Nucleus accumbens (tissue), 56 donors: ENCODE measurements around the gene CREG2.
A peak's percentile ranks its signal among the peaks of the same experiment; 100 is the strongest.

Source experiments
- DNase-seq, 56 donors: peaks; one replicate each; lab custom pipeline; 2025; lab: John Stamatoyannopoulos, UW

The CREG2 gene

GRCh38 chr2:101310834-101311695 is 76.2 kb downstream of the CREG2 start:
- DNase-seq = no peak

- DNase-seq = no peak
Measured at GRCh38 chr2:101310090-101310833, 77.0 kb downstream of the CREG2 start.

GRCh38 chr2:101308432-101309210 is 78.7 kb downstream of the CREG2 start, which contains the start of gene RNF149:
Gene RNF149 (minus strand): TSS chr2:101308701. CDS start chr2:101308588, 113 bp downstream.
- peak in 55 of 56 donors; percentile 48 to 93 (median 83) for DNase-seq

GRCh38 chr2:101307950-101308431 is 79.3 kb downstream of the CREG2 start:
- DNase-seq = peak in 3 of 56 donors; percentile 19 to 33 (median 30)

GRCh38 chr2:101307503-101307902 is 79.8 kb downstream of the CREG2 start:
- DNase-seq = no peak

DNA sequence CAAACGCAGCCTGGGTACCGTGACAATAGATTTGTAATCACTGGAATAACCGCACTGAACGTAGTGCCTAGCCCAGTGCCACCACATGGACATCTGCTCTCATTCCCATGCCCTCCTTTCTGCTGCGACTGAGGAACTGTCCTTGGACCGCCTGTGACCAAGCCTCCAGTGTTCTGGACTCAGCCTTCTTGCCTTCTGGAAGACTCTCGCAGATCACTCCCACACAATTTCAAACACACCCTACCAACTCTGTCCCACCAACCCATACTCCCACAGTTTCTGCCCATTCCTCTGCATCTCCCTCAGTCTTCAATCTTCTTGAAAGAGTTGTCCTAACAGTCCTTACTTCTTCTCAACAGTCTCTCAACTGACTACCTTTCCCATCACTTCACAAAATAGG is 80.9 kb downstream of the CREG2 start:
- DNase-seq = no peak

GRCh38 chr2:101305492-101306078 is 81.7 kb downstream of the CREG2 start:
- no peak for DNase-seq

GRCh38 chr2:101305035-101305434 is 82.3 kb downstream of the CREG2 start:
- no peak for DNase-seq

GRCh38 chr2:101303688-101304087 is 83.6 kb downstream of the CREG2 start:
- DNase-seq = no peak

DNA sequence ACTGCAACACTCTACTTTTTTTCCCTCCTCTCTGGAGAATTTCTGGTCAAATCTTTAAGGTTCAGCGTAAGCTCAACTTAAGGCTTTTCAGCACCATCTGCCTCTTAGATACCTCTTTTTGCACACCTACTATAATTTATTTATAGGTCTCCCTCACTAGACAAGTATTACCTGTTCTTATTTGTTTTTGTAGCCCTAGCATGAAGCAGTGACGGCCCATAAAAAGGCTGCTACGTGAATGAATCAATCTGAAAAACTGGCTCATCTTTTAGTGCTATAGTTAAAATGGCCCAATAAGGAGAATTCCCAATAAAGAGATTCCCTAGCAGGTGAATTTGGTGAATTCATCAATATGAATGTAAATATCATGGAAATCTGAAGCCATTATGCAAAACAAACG is 85.3 kb downstream of the CREG2 start:
- no peak for DNase-seq

DNA sequence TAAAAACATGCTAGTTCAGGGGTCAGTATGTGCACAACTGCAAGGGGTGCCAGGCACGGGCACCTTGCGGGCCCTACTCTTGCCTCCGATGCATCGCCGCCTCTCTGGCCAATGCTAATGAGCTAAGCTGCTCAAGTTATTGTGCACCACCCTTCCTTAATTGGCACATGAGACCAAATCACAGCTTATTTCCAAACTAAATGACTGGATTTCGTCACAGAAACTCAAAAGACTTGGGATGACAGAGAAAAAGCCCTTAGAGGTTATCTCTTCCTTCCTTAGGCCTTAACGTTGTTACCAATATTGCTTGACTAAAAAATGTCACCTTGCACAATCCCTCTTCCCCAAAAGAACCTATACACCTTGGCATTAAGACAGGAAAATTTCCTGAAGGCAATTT is 86.5 kb downstream of the CREG2 start:
- no peak for DNase-seq

DNA sequence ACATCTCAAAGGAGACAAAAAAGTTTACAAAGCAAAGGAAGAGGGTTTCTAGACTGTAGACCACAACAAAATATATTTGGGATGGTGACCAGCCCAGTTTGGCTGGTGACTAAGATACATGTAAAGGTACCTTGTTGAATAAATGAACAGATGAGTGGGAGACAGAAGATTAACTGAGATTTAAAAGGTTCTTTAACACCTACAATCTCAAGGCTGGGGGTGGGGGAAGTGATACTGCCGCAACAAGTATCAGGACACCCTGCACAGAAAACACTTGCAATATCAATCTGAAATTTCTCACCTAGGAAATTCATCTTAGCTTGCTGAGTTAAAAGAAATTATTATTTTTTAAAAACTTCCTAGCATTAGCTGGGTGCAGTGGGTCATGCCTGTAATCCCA is 87.1 kb downstream of the CREG2 start:
- peak in 6 of 56 donors; percentile 2 to 58 (median 14) for DNase-seq

DNA sequence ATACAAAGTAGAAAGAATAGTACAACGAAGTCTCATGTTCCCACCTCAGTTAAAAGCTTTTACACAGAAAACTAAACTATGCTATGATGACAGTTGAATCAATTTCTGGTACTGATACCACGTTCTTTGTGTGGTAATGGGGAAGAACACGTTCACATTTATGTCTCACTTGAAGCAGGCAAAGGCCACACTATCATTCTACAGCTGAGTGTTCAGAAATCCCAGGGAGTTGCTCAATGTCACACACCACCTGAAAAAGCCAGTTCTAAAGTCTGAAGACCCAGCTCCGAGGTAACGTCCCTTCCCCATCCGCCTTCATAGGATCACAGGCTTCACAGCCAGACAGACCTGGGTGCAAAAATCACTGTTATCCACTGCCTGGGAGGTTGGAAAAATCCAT is 87.7 kb downstream of the CREG2 start:
- no peak for DNase-seq

DNA sequence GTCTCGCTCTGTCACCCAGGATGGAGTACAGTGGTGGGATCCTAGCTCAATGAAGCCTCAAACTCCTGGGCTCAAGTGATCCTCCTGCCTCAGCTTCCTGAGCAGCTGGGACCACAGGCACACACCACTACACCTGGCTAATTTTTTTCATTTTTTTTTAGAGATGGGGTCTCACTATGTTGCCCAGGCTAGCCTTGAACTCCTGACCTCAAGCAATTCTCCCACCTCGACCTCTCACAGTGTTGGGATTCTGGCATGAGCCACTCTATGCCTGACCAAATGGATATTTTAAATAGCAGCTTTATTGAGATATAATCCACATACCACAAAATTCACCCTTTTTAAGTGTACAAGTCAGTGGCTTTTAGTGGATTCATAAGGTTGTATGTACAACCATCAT is 89.9 kb downstream of the CREG2 start:
- no peak for DNase-seq

DNA sequence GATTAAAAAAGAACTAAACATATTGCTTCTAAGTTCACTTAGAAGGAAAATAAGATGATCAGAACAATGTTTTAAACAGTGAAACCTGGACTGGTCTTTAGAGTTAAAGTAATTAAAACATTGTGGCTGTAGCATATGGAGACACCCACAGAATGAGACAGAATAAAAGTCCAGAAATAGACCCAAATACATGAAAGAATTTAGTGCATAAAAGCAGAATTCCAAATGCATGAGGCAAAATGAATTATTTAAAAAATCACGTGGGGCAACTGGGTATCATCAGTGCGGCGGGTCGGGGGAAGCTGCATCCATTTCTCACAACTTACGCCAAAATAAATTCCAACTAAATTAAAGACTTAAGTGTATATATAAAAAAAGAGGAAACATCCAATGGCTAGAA is 90.9 kb downstream of the CREG2 start:
- no peak for DNase-seq

DNA sequence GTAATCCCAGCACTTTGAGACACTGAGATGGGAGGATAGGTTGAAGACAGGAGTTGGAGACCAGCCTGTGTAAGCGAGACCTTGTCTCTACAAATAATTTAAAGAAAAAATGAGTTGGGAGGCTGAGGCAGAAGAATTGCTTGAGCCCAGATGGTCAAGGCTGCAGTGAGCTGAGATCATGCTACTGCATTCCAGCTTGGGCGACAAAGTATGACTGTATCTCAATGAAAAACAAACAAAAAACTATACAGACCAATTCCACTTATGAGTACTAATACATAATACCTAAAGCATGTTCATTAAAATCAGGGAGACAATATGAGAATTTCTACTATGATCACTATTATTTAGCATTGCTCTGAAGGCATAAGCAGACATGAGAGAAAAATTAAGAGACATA is 91.4 kb downstream of the CREG2 start:
- DNase-seq = no peak
